ENCODE measurements around the gene ZNF662. TPM values are rescaled to one million over a fixed set of nuclear protein-coding genes. Genes with fewer than 3 reads are reported as not detected.

The ZNF662 gene
- total RNA-seq, 1 donor from 2014 or later = 1.4 TPM

GRCh38 chr3:42904076-42904475, 1.9 kb upstream of the ZNF662 start:
- Mint-ChIP-seq H3K27me3 (ENCODE audit: unreplicated experiment) (peaks cover 15% of the 10 kb centered on the region), H3K9me3 (ENCODE audit: unreplicated experiment) (no peaks in the 10 kb centered on the region), H3K4me1 (ENCODE audit: unreplicated experiment) (no peaks in the 10 kb centered on the region), H3K36me3 (ENCODE audit: low read depth, unreplicated experiment) (peaks cover 7% of the 10 kb centered on the region), H3K4me3 (ENCODE audit: unreplicated experiment) (no peak overlapping the region), H3K27ac (ENCODE audit: unreplicated experiment) (no peak overlapping the region)
- no peak for TF ChIP-seq CTCF (IDR thresholded peaks at IDR 0.05; ENCODE audit: unreplicated experiment)
- no peak for DNase-seq (ENCODE audit: low spot score)

DNA sequence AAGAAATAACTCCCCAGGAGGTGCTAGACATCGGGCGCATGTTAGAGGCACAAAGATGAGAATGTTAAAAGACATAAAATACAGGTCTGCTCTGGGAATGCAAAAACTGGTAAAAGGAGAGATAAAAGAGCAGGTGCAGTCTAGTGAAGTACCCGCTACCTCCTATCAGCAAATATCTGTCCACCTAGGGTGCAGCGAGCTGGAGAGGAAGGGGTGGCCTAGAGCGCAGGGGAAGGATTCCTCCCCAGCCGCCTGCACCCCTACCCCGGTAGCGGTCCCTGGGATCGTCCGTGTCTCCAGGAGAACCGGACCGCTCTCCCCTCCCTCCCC, 237 bp upstream of the ZNF662 start:
- no peaks in the 10 kb centered on the region for H3K4me1 Mint-ChIP-seq (ENCODE audit: unreplicated experiment)
- H3K9me3 Mint-ChIP-seq (ENCODE audit: unreplicated experiment) = no peaks in the 10 kb centered on the region
- peaks cover 15% of the 10 kb centered on the region for H3K27me3 Mint-ChIP-seq (ENCODE audit: unreplicated experiment)

DNA sequence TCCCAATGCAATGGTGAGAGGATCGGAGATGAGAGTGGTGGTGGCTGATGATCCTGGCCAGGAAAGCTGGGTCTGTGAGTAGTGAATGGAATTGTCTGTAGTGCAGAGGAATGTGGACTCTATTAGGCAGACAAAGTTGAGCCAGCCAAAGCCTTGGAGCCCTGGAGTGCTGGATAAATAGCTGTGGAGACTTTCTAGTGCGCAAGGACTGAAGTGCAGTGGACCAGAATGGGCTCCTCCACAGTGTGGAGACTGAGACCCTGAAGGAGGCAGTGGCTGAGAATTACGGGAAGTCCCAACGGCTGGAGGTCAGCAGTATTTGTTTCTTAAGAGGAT, 874 bp downstream of the ZNF662 start:
- no peaks in the 10 kb centered on the region for H3K4me1 Mint-ChIP-seq (ENCODE audit: unreplicated experiment)
- no peak overlapping the region for H3K4me3 Mint-ChIP-seq (ENCODE audit: unreplicated experiment)
- peaks cover 15% of the 10 kb centered on the region for H3K27me3 Mint-ChIP-seq (ENCODE audit: unreplicated experiment)

More for the DNA sequence above, 237 bp upstream of the ZNF662 start:
- DNase-seq (ENCODE audit: low spot score) = no peak
- no peak for TF ChIP-seq CTCF (IDR thresholded peaks at IDR 0.05; ENCODE audit: unreplicated experiment)
- Mint-ChIP-seq H3K27ac (ENCODE audit: unreplicated experiment) (no peak overlapping the region), H3K36me3 (ENCODE audit: low read depth, unreplicated experiment) (peaks cover 13% of the 10 kb centered on the region), H3K4me3 (ENCODE audit: unreplicated experiment) (no peak overlapping the region)

DNA sequence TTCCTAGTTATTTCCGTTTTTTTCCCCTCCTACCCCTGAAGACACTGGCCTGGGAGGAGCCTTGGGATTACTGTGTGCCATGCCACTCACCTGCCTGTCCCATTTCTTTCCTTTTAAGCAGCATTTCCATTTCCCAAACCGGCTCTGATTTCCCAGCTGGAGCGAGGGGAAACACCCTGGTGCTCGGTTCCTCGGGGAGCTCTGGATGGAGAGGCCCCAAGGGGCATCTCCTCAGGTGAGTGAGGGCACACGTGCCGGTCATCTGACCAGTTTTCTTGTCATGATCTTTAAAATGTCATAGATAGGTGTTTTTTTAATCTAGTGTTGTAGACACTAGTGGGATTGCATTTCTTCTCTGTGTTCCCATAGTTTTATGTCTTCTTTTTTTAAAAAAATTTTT, 2.7 kb downstream of the ZNF662 start:
- peaks cover 12% of the 10 kb centered on the region for H3K27me3 Mint-ChIP-seq (ENCODE audit: unreplicated experiment)
- peaks cover 3% of the 10 kb centered on the region for H3K9me3 Mint-ChIP-seq (ENCODE audit: unreplicated experiment)
- no peak for DNase-seq (ENCODE audit: low spot score)
- TF ChIP-seq CTCF (IDR thresholded peaks at IDR 0.05; ENCODE audit: unreplicated experiment) = no peak
- H3K4me1 Mint-ChIP-seq (ENCODE audit: unreplicated experiment) = no peaks in the 10 kb centered on the region
- H3K27ac Mint-ChIP-seq (ENCODE audit: unreplicated experiment) = no peak overlapping the region
- H3K4me3 Mint-ChIP-seq (ENCODE audit: unreplicated experiment) = no peak overlapping the region
- peaks cover 20% of the 10 kb centered on the region for H3K36me3 Mint-ChIP-seq (ENCODE audit: low read depth, unreplicated experiment)

More for the DNA sequence above, 874 bp downstream of the ZNF662 start:
- peaks cover 13% of the 10 kb centered on the region for H3K36me3 Mint-ChIP-seq (ENCODE audit: low read depth, unreplicated experiment)
- no peaks in the 10 kb centered on the region for H3K9me3 Mint-ChIP-seq (ENCODE audit: unreplicated experiment)
- no peak for TF ChIP-seq CTCF (IDR thresholded peaks at IDR 0.05; ENCODE audit: unreplicated experiment)
- no peak overlapping the region for H3K27ac Mint-ChIP-seq (ENCODE audit: unreplicated experiment)
- no peak for DNase-seq (ENCODE audit: low spot score)

- no peak for TF ChIP-seq CTCF (IDR thresholded peaks at IDR 0.05; ENCODE audit: unreplicated experiment)
- Mint-ChIP-seq H3K9me3 (ENCODE audit: unreplicated experiment) (peaks cover 21% of the 10 kb centered on the region), H3K4me3 (ENCODE audit: unreplicated experiment) (no peak overlapping the region), H3K36me3 (ENCODE audit: low read depth, unreplicated experiment) (peaks cover 29% of the 10 kb centered on the region), H3K27ac (ENCODE audit: unreplicated experiment) (no peak overlapping the region), H3K4me1 (ENCODE audit: unreplicated experiment) (no peaks in the 10 kb centered on the region), H3K27me3 (ENCODE audit: unreplicated experiment) (peaks cover 7% of the 10 kb centered on the region)
- no peak for DNase-seq (ENCODE audit: low spot score)
These were observed 5.6 kb downstream of the ZNF662 start for GRCh38 chr3:42911551-42911950.
